SK-N-SH (cell line): ENCODE data around the gene PTCSC3.

Experiments used
- CTCF ChIP-seq: fragments of 200-600 bp; sonication (generic); IDR thresholded peaks from 2 replicates; pipeline ENCODE4 v1.6.1; 2017; ENCODE audit warnings: antibody characterized with exemption, mild to moderate bottlenecking, moderate library complexity
- MAX ChIP-seq: IDR thresholded peaks from 2 replicates; pipeline ENCODE4 v1.4.0; 2012; ENCODE audit warnings: low read depth
- PBX3 ChIP-seq: IDR thresholded peaks from 2 replicates; pipeline ENCODE4; 2012
- POLR2AphosphoS5 ChIP-seq: IDR thresholded peaks from 2 replicates; pipeline ENCODE4 v1.6.1; 2012; ENCODE audit warnings: low read depth, low read length
- RCOR1 ChIP-seq: fragments of 150-350 bp; IDR thresholded peaks from 2 replicates; pipeline ENCODE4 v1.6.1; 2017; ENCODE audit warnings: antibody characterized with exemption, low read length
- REST ChIP-seq: IDR thresholded peaks from 2 replicates; pipeline ENCODE4 v1.6.1; 2012; ENCODE audit warnings: mild to moderate bottlenecking, low read depth, low read length, moderate library complexity
- RFX5 ChIP-seq: IDR thresholded peaks from 2 replicates; pipeline ENCODE4 v1.6.1; 2012; ENCODE audit warnings: mild to moderate bottlenecking, improper control_type of control experiment, low read length
- SMC3 ChIP-seq: IDR thresholded peaks from 2 replicates; pipeline ENCODE4 v1.6.1; 2012; ENCODE audit warnings: low read depth, low read length, improper control_type of control experiment
- USF2 ChIP-seq: fragments of 150-350 bp; IDR thresholded peaks from 2 replicates; pipeline ENCODE4 v1.6.1; 2017; ENCODE audit warnings: antibody characterized with exemption, low read length, low read depth, borderline replicate concordance
- YY1 ChIP-seq: IDR thresholded peaks from 2 replicates; pipeline ENCODE4 v1.4.0; 2012; ENCODE audit warnings: low read depth, mild to moderate bottlenecking
- ZBTB33 ChIP-seq: IDR thresholded peaks from 2 replicates; pipeline ENCODE4 v1.4.0; 2012; ENCODE audit warnings: low read depth, borderline replicate concordance

- no peak for TF ChIP-seq MAX
- TF ChIP-seq CTCF: no peak
- no peak for TF ChIP-seq RCOR1
- TF ChIP-seq RFX5: no peak
- no peak for TF ChIP-seq PBX3
- no peak for TF ChIP-seq REST
- no peak for TF ChIP-seq SMC3
- no peak for TF ChIP-seq ZBTB33
- TF ChIP-seq POLR2AphosphoS5: no peak
- TF ChIP-seq YY1: no peak
- no peak for TF ChIP-seq USF2
Observed at GRCh38 chr14:36134038-36134437, 42.5 kb downstream of the PTCSC3 start.
